GM20000 (cell line): Measurements from ENCODE around the gene F2RL2.

Experiments used
- DNase-seq: peaks from one replicate; pipeline ENCODE4 v3.0.0; 2012; ENCODE audit warnings: low spot score
- CTCF ChIP-seq: IDR thresholded peaks from 2 replicates; pipeline ENCODE4 v1.5.1; 2012; ENCODE audit warnings: mild to moderate bottlenecking, control low read depth; ENCODE audit errors: extremely low read depth, missing control alignments

F2RL2 gene

GRCh38 chr5:76622076-76622475 lies 1.1 kb downstream of the F2RL2 start:
- DNase-seq = no peak
- TF ChIP-seq CTCF = no peak

GRCh38 chr5:76620166-76620565 lies 3.0 kb downstream of the F2RL2 start:
- no peak for DNase-seq
- TF ChIP-seq CTCF = no peak

- DNase-seq = no peak
- TF ChIP-seq CTCF = no peak
Measured at GRCh38 chr5:76617675-76618074, 5.5 kb downstream of the F2RL2 start.

GRCh38 chr5:76617229-76617628 lies 6.0 kb downstream of the F2RL2 start:
- TF ChIP-seq CTCF = no peak
- no peak for DNase-seq

- no peak for TF ChIP-seq CTCF
- DNase-seq = no peak
Measured at GRCh38 chr5:76616206-76616605, 7.0 kb downstream of the F2RL2 start.

- no peak for DNase-seq
- no peak for TF ChIP-seq CTCF
Measured at GRCh38 chr5:76615759-76616158, 7.4 kb downstream of the F2RL2 start.

GRCh38 chr5:76612942-76613341 lies 10.3 kb downstream of the F2RL2 start:
- DNase-seq = no peak
- TF ChIP-seq CTCF = no peak
